WTC11 (cell line): ENCODE data around the gene PDE4B. TPM values are rescaled to one million over a fixed set of nuclear protein-coding genes. Genes with fewer than 3 reads are reported as not detected.

Experiments used
- ATAC-seq: fragments of 200-7000 bp; cut with Tn5 transposase; 2 replicates; pipeline ENCODE4 v1.10.0; 2021; ENCODE audit warnings: mild to moderate bottlenecking, moderate library complexity
- CTCF ChIA-PET: fragments of 300-600 bp; sonication (Branson Sonifier 250); formaldehyde crosslinking; loops from one replicate; lab custom pipeline; 2021; ENCODE audit warnings: antibody characterized with exemption; lab: Charles Lee
- POLR2A ChIA-PET: fragments of 350-600 bp; sonication (Branson Sonifier 250); formaldehyde crosslinking; loops from one replicate; lab custom pipeline; 2021; ENCODE audit warnings: antibody characterized with exemption; lab: Charles Lee
- DNase-seq: peaks from one replicate; pipeline ENCODE4 v3.0.0; 2021; ENCODE audit warnings: low spot score
- H3K27ac Mint-ChIP-seq: 2 replicates; pipeline ENCODE4 v1.8.0; 2021; ENCODE audit warnings: mixed read lengths
- H3K27me3 Mint-ChIP-seq: 2 replicates; pipeline ENCODE4 v1.8.0; 2021; ENCODE audit warnings: low read depth, mild to moderate bottlenecking, moderate library complexity, mixed read lengths
- H3K36me3 Mint-ChIP-seq: 2 replicates; pipeline ENCODE4 v1.8.0; 2021; ENCODE audit warnings: mixed read lengths
- H3K4me1 Mint-ChIP-seq: 2 replicates; pipeline ENCODE4 v1.8.0; 2022; ENCODE audit warnings: mixed read lengths
- H3K4me3 Mint-ChIP-seq: 2 replicates; pipeline ENCODE4 v1.8.0; 2021; ENCODE audit warnings: mild to moderate bottlenecking, moderate library complexity, mixed read lengths
- H3K9me3 Mint-ChIP-seq: 2 replicates; pipeline ENCODE4 v1.8.0; 2021; ENCODE audit warnings: mixed read lengths
- ESRRA ChIP-seq: sonication (generic); formaldehyde crosslinking; IDR thresholded peaks from 2 replicates; pipeline ENCODE4 v1.8.1; 2022; ENCODE audit warnings: mild to moderate bottlenecking, missing genetic modification reagents, borderline replicate concordance
- FOXJ3 ChIP-seq: sonication (generic); formaldehyde crosslinking; IDR thresholded peaks from 2 replicates; pipeline ENCODE4 v1.9.0; 2021; ENCODE audit warnings: missing genetic modification reagents, mild to moderate bottlenecking, borderline replicate concordance
- FOXK1 ChIP-seq: sonication (generic); formaldehyde crosslinking; IDR thresholded peaks from 2 replicates; pipeline ENCODE4 v1.8.0; 2022; ENCODE audit warnings: mild to moderate bottlenecking, moderate library complexity, missing genetic modification reagents
- GABPB1 ChIP-seq: sonication (generic); formaldehyde crosslinking; IDR thresholded peaks from 2 replicates; pipeline ENCODE4 v1.8.1; 2023; ENCODE audit warnings: mild to moderate bottlenecking, missing genetic modification reagents
- GRHL2 ChIP-seq: fragments of 250-450 bp; sonication (Bioruptor Pico); IDR thresholded peaks from 2 replicates; pipeline ENCODE4 v1.8.0; 2022; ENCODE audit warnings: mild to moderate bottlenecking, moderate library complexity; ENCODE audit not compliant: insufficient replicate concordance, severe bottlenecking
- JAZF1 ChIP-seq: fragments of 250-450 bp; sonication (Bioruptor Pico); IDR thresholded peaks from 2 replicates; pipeline ENCODE4 v1.9.0; 2021; ENCODE audit warnings: moderate library complexity, mild to moderate bottlenecking, inconsistent platforms
- JUN ChIP-seq: sonication (generic); formaldehyde crosslinking; IDR thresholded peaks from 2 replicates; pipeline ENCODE4 v1.8.0; 2023; ENCODE audit warnings: mild to moderate bottlenecking, missing genetic modification reagents
- MAX ChIP-seq: sonication (generic); formaldehyde crosslinking; IDR thresholded peaks from 2 replicates; pipeline ENCODE4 v1.8.0; 2022; ENCODE audit warnings: mild to moderate bottlenecking, missing genetic modification reagents
- PRDM15 ChIP-seq: sonication (generic); formaldehyde crosslinking; IDR thresholded peaks from 2 replicates; pipeline ENCODE4 v1.8.0; 2022; ENCODE audit warnings: missing genetic modification reagents
- SMAD3 ChIP-seq: sonication (generic); formaldehyde crosslinking; IDR thresholded peaks from 2 replicates; pipeline ENCODE4 v1.8.0; 2022; ENCODE audit warnings: missing genetic modification reagents, mild to moderate bottlenecking, borderline replicate concordance
- SOX15 ChIP-seq: fragments of 250-450 bp; sonication (Bioruptor Pico); IDR thresholded peaks from 2 replicates; pipeline ENCODE4 v1.9.0; 2021; ENCODE audit warnings: mild to moderate bottlenecking
- TEAD1 ChIP-seq: sonication (generic); formaldehyde crosslinking; IDR thresholded peaks from 2 replicates; pipeline ENCODE4 v1.8.0; 2022; ENCODE audit warnings: mild to moderate bottlenecking, missing genetic modification reagents
- USF2 ChIP-seq: sonication (generic); formaldehyde crosslinking; IDR thresholded peaks from 2 replicates; pipeline ENCODE4 v1.8.1; 2023; ENCODE audit warnings: mild to moderate bottlenecking, missing genetic modification reagents, moderate library complexity
- ZBTB43 ChIP-seq: sonication (generic); formaldehyde crosslinking; IDR thresholded peaks from 2 replicates; pipeline ENCODE4 v1.8.1; 2023; ENCODE audit warnings: mild to moderate bottlenecking, missing genetic modification reagents
- ZNF281 ChIP-seq: sonication (generic); formaldehyde crosslinking; IDR thresholded peaks from 2 replicates; pipeline ENCODE4 v1.8.0; 2023; ENCODE audit warnings: mild to moderate bottlenecking, missing genetic modification reagents
- total RNA-seq: library from RNA; stranded (reverse); gene quantifications from 3 replicates; pipeline ENCODE4 v1.2.3, GENCODE V29; 2021
- TF ChIP-seq, protein P1 (sequence below): fragments of 250-450 bp; sonication (Bioruptor Pico); conservative IDR thresholded peaks from 2 replicates; pipeline ENCODE4 v1.9.0; 2021; ENCODE audit warnings: mild to moderate bottlenecking

PDE4B gene
- total RNA-seq, 1 experiment from 2014 or later, result 8.0 TPM

GRCh38 chr1:65832296-65832695 lies 39.6 kb downstream of the PDE4B start (continued):
- TF ChIP-seq SMAD3 (CRISPR knock-in tag), result no peak
- TF ChIP-seq ZNF281 (CRISPR knock-in tag), result no peak
- TF ChIP-seq SOX15, result no peak
- TF ChIP-seq FOXK1, result no peak
- TF ChIP-seq GRHL2, result no peak
- no peak for TF ChIP-seq MAX (CRISPR knock-in tag)

DNA sequence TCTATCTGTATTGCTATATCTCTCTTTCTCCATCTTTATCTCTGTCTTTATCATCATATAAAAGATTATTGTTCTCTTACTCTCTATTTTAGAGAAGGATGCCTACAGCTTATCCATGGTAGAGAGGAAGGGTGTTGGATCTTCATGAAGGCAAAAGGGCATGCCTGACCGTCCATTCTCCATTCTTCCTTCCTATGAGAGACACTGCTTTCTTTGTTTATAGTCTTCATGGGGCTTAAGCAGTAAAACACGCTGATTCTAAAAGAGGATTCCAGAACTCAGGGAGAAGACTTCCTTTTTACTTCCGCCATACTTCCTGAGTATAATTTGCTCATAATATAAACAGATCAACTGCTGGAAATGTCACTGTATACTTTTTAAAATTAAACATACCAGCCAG lies 44.0 kb downstream of the PDE4B start:
- H3K9me3 Mint-ChIP-seq, result no peaks in the 10 kb centered on the region

More for the DNA sequence above, 44.0 kb downstream of the PDE4B start:
- TF ChIP-seq ZBTB43 (CRISPR knock-in tag) (no peak), FOXJ3 (CRISPR knock-in tag) (no peak), PRDM15 (CRISPR knock-in tag) (no peak), ESRRA (CRISPR knock-in tag) (no peak), JUN (no peak), GABPB1 (CRISPR knock-in tag) (no peak), USF2 (no peak), JAZF1 (CRISPR knock-in tag) (no peak), TEAD1 (CRISPR knock-in tag) (no peak)
- TF ChIP-seq, protein P1, sequence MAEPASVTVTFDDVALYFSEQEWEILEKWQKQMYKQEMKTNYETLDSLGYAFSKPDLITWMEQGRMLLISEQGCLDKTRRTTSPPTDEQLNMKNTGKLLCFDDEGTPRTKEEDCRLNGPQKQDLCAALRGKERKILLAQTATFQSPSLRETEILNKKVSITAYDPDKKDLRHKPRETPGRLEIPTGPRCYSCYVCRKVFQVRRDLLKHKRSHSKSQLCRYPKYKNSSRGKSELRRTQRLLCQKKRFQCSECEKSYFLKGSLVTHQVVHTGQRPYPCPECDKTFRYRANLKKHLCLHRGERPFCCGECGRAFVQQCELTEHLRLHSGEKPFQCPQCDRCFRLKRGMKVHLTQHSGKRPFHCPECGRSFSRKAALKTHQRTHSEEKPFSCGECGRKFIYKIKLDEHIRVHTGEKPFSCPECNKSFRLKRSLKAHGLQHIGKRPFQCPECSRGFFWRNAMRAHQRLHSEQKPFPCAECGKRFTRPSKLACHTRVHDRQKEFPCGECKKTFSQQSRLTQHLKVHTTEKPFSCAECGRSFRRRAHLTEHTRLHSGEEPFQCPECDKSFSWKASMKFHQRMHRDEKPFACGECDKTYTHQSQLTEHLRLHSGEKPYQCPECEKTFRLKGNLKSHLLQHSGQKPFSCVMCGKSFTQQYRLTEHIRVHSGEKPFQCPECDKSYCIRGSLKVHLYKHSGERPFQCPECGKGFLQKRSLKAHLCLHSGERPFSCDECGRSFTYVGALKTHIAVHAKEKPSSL (CRISPR knock-in tag), result no peak
- CTCF ChIA-PET, result no interaction called here
- H3K27ac Mint-ChIP-seq, result no peak overlapping the region
- no peaks in the 10 kb centered on the region for H3K4me1 Mint-ChIP-seq
- no peak for DNase-seq
- H3K36me3 Mint-ChIP-seq, result no peaks in the 10 kb centered on the region
- no peak overlapping the region for H3K4me3 Mint-ChIP-seq
- no peak for ATAC-seq
- POLR2A ChIA-PET, result no interaction called here
- H3K27me3 Mint-ChIP-seq, result no peaks in the 10 kb centered on the region
